SU-DHL-6 (cell line): ENCODE measurements around the gene POLR2A.

Experiments
- H2AFZ ChIP-seq: fragments of 200-600 bp; sonication (generic); 2 replicates; pipeline ENCODE4 v1.6.1; 2014; ENCODE audit warnings: low read depth, mild to moderate bottlenecking, moderate library complexity, mixed read lengths, antibody characterized with exemption, low read length; ENCODE audit not compliant: severe bottlenecking
- H3F3A ChIP-seq: fragments of 200-600 bp; shearing (Covaris generic); 2 replicates; pipeline ENCODE4 v1.6.0; 2016; ENCODE audit warnings: antibody characterized with exemption, mild to moderate bottlenecking; ENCODE audit not compliant: insufficient read depth
- H3K27ac ChIP-seq: fragments of 200-600 bp; sonication (generic); 2 replicates; pipeline ENCODE4 v1.5.1; 2016; ENCODE audit warnings: low read depth, mild to moderate bottlenecking, low read length, moderate library complexity, mixed read lengths
- H3K27me3 ChIP-seq: fragments of 200-600 bp; sonication (generic), shearing (Covaris generic); 2 replicates; pipeline ENCODE4 v1.6.0; 2014; ENCODE audit warnings: mild to moderate bottlenecking, low read length
- H3K36me3 ChIP-seq: fragments of 200-600 bp; sonication (generic); 2 replicates; pipeline ENCODE4 v1.6.1; 2014; ENCODE audit warnings: mild to moderate bottlenecking, low read length, mixed read lengths
- H3K4me2 ChIP-seq: fragments of 300-600, 200-600 bp; shearing (Covaris generic), sonication (generic); 2 replicates; pipeline ENCODE4 v1.6.0; 2014; ENCODE audit warnings: low read length, low read depth, mild to moderate bottlenecking; ENCODE audit not compliant: poor library complexity, severe bottlenecking
- H3K4me3 ChIP-seq: fragments of 200-600 bp; sonication (generic); 2 replicates; pipeline ENCODE4 v1.5.1; 2014; ENCODE audit warnings: antibody characterized with exemption, low read length, mild to moderate bottlenecking, mixed read lengths; ENCODE audit not compliant: insufficient read depth, poor library complexity, severe bottlenecking
- H3K79me2 ChIP-seq: fragments of 200-600 bp; sonication (generic); 2 replicates; pipeline ENCODE4 v1.6.1; 2014; ENCODE audit warnings: mild to moderate bottlenecking, low read length, moderate library complexity; ENCODE audit not compliant: insufficient read depth
- H3K9ac ChIP-seq: fragments of 200-600 bp; sonication (generic); 2 replicates; pipeline ENCODE4 v1.7.0; 2014; ENCODE audit warnings: mild to moderate bottlenecking, low read length
- H3K9me2 ChIP-seq: fragments of 200-600 bp; sonication (generic); replicated peaks from 2 replicates; pipeline ENCODE4 v1.6.1; 2014; ENCODE audit warnings: low read length; ENCODE audit not compliant: insufficient read depth
- H3K9me3 ChIP-seq: fragments of 200-600 bp; sonication (generic); 2 replicates; pipeline ENCODE4 v1.6.1; 2014; ENCODE audit warnings: low read length, mixed read lengths; ENCODE audit not compliant: insufficient read depth
- H4K20me1 ChIP-seq: fragments of 200-600 bp; sonication (generic); 2 replicates; pipeline ENCODE4 v1.6.1; 2014; ENCODE audit warnings: low read depth, mild to moderate bottlenecking, antibody characterized with exemption, low read length, moderate library complexity, mixed read lengths
- EZH2phosphoT487 ChIP-seq: fragments of 200-600 bp; sonication (generic), shearing (Covaris generic); conservative IDR thresholded peaks from 2 replicates; pipeline ENCODE4 v1.6.1; 2018; ENCODE audit warnings: mild to moderate bottlenecking, antibody characterized with exemption, low read length, moderate library complexity, mixed read lengths
- TF ChIP-seq, protein P1 (sequence below): fragments of 200-600 bp; sonication (generic); IDR thresholded peaks from one replicate; pipeline ENCODE4 v1.5.1; 2017; ENCODE audit warnings: antibody characterized with exemption, mild to moderate bottlenecking, low read length, moderate library complexity; ENCODE audit not compliant: insufficient read depth, poor library complexity, severe bottlenecking

Gene POLR2A

DNA sequence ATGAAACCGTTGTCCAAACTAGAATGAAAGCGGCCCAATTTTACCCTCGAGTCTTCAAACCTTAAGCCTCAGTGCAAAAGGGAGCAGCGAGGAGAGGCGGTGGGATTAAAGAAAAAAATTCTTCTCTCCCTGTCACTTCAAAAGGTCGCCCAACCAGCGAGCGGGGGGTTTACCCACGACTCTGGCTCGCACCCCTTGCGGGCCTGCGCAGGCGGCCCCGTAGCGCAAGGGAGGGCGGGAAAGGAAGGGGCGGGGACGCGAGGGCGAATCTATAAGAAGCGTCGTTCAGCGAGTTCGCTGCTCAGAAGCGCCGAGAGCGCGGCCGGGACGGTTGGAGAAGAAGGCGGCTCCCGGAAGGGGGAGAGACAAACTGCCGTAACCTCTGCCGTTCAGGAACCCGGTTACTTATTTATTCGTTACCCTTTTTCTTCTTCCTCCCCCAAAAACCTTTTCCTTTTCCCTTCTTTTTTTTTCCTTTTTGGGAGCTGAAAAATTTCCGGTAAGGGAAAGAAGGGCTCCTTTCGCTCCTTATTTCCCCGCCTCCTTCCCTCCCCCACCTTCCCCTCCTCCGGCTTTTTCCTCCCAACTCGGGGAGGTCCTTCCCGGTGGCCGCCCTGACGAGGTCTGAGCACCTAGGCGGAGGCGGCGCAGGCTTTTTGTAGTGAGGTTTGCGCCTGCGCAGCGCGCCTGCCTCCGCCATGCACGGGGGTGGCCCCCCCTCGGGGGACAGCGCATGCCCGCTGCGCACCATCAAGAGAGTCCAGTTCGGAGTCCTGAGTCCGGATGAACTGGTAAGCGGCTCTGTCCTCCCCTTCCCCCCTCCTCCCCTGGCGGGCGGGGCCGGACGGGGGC is at the start of gene POLR2A:
Gene POLR2A (plus strand): TSS at position 300 of the 852 bp plus-strand sequence.
- H4K20me1 ChIP-seq, result no peaks in the 10 kb centered on the region
- H3K27me3 ChIP-seq, result no peaks in the 10 kb centered on the region
- no peaks in the 10 kb centered on the region for H3K36me3 ChIP-seq
- H3K9me2 ChIP-seq, result no peaks in the 10 kb centered on the region
- TF ChIP-seq EZH2phosphoT487, result no peak
- TF ChIP-seq, protein P1, sequence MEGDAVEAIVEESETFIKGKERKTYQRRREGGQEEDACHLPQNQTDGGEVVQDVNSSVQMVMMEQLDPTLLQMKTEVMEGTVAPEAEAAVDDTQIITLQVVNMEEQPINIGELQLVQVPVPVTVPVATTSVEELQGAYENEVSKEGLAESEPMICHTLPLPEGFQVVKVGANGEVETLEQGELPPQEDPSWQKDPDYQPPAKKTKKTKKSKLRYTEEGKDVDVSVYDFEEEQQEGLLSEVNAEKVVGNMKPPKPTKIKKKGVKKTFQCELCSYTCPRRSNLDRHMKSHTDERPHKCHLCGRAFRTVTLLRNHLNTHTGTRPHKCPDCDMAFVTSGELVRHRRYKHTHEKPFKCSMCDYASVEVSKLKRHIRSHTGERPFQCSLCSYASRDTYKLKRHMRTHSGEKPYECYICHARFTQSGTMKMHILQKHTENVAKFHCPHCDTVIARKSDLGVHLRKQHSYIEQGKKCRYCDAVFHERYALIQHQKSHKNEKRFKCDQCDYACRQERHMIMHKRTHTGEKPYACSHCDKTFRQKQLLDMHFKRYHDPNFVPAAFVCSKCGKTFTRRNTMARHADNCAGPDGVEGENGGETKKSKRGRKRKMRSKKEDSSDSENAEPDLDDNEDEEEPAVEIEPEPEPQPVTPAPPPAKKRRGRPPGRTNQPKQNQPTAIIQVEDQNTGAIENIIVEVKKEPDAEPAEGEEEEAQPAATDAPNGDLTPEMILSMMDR, result no peak
- H3K27ac ChIP-seq, result peak within 1 kb of the TSS; percentile 89
- H3K79me2 ChIP-seq, result peaks cover 40% of the 10 kb centered on the region
- H3K4me2 ChIP-seq, result peak within 1 kb of the TSS; percentile 79
- no peaks in the 10 kb centered on the region for H3K9me3 ChIP-seq
- peak within 1 kb of the TSS; percentile 93 for H2AFZ ChIP-seq
- H3F3A ChIP-seq, result peaks cover 11% of the 10 kb centered on the region; the same call in 1 of the 2 replicates
- peak within 1 kb of the TSS; percentile 77 for H3K4me3 ChIP-seq
- peak within 1 kb of the TSS; percentile 81 for H3K9ac ChIP-seq

DNA sequence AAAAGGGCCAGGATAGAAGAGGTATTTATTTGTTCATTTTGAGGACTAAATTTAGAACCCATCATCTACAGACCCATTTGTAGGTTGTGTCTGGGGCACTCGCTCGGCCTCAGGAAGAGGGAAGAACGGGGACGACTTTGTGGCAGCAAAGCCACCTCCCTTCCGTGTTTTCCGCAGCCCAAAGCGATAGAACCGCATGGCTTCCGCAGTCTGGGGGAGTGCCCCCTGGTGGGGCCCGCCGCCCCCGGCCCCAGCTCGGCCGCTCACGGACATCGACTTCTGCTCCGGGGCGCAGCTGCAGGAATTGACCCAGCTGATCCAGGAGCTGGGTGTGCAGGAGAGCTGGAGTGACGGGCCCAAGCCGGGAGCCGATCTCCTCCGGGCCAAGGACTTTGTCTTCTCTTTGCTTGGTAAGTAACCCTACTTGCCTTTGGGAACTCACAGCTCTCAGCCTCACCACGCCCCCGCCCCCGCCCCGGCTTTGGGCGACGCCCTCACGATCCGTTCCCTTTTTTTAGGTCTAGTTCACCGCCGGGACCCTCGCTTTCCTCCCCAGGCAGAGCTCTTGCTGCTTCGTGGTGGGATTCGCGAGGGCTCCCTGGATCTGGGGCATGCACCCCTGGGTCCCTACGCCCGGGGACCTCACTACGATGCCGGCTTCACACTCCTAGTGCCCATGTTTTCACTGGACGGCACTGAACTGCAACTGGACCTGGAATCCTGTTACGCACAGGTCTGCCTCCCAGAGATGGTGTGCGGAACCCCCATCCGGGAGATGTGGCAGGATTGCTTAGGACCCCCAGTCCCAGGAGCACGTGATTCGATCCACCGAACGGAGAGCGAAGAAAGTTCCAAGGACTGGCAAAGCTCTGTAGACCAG is 48.2 kb upstream of the POLR2A start:
- Histone ChIP-seq H3K4me3 (peak overlapping the region; percentile 77), H2AFZ (peak overlapping the region; percentile 75), H3K36me3 (no peaks in the 10 kb centered on the region), H3K9me2 (no peaks in the 10 kb centered on the region), H3K4me2 (peak overlapping the region; percentile 66), H3K9me3 (no peaks in the 10 kb centered on the region), H3K27ac (peak overlapping the region; percentile 59), H3K9ac (peak overlapping the region; percentile 61), H3K79me2 (no peaks in the 10 kb centered on the region), H3K27me3 (no peaks in the 10 kb centered on the region), H4K20me1 (no peaks in the 10 kb centered on the region), H3F3A (no peaks in the 10 kb centered on the region)
- TF ChIP-seq, protein P1, result peak; percentile 19
- TF ChIP-seq EZH2phosphoT487, result no peak

DNA sequence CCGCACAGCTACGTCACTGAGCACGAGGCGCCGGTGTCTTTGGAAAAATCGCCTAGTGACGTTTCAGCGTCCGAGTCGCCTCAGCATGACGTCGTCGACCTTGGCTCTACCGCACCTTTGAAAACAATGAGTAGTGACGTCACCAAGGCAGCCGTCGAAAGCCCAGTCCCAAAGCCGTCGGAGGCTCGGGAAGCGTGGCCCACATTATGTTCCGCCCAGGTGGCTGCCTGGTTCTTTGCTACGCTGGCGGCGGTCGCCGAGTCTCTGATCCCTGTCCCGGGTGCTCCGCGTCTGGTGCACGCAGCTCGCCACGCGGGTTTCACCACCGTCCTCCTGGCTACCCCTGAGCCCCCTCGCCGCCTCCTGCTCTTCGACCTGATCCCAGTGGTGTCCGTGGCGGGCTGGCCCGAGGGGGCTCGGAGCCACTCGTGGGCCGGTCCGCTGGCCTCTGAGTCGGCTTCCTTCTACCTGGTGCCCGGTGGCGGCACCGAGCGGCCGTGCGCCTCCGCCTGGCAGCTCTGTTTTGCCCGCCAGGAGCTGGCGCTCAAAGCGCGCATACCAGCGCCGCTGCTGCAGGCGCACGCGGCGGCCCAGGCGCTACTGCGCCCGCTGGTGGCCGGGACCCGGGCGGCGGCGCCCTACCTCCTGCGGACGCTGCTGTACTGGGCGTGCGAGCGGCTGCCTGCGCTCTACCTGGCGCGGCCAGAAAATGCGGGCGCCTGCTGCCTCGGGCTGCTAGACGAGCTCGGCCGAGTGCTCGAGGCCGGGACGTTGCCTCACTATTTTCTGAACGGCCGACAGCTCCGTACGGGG is 47.4 kb upstream of the POLR2A start:
- Histone ChIP-seq H3K36me3 (no peaks in the 10 kb centered on the region), H3K27ac (no peak overlapping the region), H3K9me3 (no peaks in the 10 kb centered on the region), H2AFZ (no peak overlapping the region), H3K4me3 (no peak overlapping the region), H3K9me2 (no peaks in the 10 kb centered on the region), H3K79me2 (no peaks in the 10 kb centered on the region), H3F3A (no peaks in the 10 kb centered on the region), H3K27me3 (no peaks in the 10 kb centered on the region), H3K4me2 (peak overlapping the region; percentile 66), H4K20me1 (no peaks in the 10 kb centered on the region), H3K9ac (no peak overlapping the region)
- TF ChIP-seq, protein P1, result peak; percentile 47
- no peak for TF ChIP-seq EZH2phosphoT487
